OCI-M1 (cell line): ENCODE measurements around the gene PLSCR3.
"Not testable (repeated sequence)": the region's sequence is repeated elsewhere in the genome, so short reads cannot be mapped to it uniquely, and the experiment has no call there.

ENCODE experiments used
- DNase-seq: peaks from one replicate; lab custom pipeline; 2025; lab: John Stamatoyannopoulos, UW

Gene PLSCR3

DNA sequence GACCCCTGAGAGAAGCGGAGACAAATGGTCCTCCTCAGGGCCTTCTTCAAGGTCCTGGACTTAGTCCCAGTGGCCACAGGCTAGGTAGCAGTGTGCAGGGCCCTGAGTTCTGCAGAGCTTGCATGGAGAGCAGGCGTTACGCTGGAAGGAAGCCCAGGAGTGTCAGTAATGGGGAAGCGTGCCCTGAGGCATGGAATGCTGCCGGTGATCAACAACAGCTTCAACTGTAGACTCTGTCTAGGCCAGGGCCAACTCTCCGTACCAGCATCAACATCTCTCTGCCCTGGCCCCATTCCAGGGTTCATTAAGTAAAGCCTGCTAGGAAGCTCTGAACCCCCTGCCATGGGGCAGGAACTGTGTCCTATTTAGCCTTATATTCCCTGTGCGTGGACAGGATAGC is 14.0 kb downstream of the PLSCR3 start:
- no peak for DNase-seq

- DNase-seq: no peak
Measured at GRCh38 chr17:7379134-7379533, 15.2 kb downstream of the PLSCR3 start.

DNA sequence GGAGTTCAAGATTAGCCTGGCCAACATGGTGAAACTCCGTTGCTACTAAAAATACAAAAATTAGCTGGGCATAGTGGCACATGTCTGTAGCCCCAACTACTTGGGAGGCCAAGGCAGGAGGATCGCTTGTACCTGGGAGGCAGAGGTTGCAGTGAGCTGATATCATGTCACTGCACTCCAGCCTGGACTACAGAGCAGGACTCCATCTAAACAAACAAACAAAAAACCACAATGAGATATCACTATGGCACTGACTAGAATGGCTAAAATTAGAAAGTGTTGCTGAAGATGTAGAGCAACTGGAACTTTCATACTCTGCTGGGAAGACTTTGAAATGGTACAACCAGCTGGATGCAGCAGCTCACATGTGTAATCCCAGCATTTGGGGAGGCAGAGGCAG is 20.0 kb downstream of the PLSCR3 start:
- no peak for DNase-seq

DNA sequence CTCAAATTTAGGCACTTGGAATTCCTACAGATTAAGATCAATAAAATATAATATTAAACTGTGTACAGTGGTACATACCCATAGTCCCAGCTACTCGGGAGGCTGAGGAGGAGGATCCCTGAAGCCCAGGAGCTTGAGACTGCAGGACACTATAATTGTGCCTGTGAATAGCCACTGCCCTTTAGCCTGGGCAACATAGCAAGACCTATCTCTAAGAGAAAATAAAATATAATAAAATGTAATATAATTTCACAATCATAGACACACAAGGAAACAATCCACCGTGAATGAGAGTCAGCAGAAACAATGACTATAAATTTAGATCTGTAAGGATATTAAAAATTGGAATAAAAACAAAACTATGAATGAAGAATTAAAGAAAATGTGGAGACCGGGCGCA is 23.5 kb downstream of the PLSCR3 start:
- DNase-seq: no peak

DNA sequence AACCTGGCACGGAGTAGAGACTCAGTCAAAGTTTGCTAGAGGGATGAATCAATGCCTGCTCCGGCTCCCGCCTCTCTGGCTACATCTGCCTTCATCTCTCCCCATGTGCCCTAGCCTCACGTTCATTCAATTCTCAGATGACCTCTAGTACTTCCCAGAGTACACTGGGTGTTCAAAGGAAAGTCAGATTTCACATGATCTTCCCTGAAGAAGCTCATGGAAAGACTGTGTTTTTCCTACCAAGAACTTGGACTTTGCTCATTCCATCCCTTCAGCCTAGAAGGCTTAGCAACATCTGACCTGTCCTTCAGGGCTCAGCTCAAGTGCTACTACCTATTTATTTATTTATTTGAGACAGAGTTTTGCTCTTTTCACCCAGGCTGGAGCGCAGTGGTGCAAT is 24.5 kb downstream of the PLSCR3 start:
- DNase-seq: no peak

DNA sequence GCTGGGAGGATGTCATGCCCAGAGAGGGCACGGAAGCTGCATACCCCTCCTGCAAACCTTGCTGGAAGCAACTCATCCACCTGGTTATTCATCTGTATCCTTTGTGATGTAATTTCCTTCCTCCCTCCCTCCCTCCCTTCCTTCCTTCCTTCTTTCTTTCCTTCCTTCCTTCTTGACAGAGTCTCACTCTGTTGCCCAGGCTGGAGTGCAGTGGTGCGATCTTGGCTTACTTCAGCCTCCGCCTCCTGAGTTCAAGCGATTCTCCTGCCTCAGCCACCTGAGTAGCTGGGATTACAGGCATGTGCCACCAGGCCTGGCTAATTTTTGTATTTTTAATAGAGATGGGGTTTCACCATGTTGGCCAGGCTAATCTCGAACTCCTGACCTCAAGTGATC is 25.7 kb downstream of the PLSCR3 start:
- DNase-seq: not testable (repeated sequence)

- DNase-seq: no peak
Measured at GRCh38 chr17:7367918-7368598, 26.3 kb downstream of the PLSCR3 start.

DNA sequence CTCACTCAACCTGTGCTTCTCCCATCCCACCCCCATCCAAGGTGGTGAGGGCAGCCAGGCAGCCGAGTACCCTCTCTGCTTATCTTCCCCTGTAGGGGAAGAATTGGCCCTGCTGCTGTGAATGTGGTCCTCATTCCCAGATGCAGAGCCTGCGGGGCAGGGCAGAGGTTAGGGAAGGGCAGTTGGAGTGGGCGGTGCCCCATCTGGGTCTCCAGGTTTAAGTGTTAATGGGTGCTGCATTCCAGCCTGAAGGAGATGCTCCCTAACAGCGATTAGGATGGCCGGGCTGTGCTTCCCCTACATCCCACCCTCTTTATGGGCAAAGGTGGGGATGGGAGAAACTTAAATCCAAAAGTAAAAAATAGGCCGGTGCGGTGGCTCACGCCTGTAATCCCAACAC is 27.2 kb downstream of the PLSCR3 start:
- no peak for DNase-seq

GRCh38 chr17:7365963-7366362 is 28.4 kb downstream of the PLSCR3 start:
- DNase-seq: not testable (repeated sequence)

DNA sequence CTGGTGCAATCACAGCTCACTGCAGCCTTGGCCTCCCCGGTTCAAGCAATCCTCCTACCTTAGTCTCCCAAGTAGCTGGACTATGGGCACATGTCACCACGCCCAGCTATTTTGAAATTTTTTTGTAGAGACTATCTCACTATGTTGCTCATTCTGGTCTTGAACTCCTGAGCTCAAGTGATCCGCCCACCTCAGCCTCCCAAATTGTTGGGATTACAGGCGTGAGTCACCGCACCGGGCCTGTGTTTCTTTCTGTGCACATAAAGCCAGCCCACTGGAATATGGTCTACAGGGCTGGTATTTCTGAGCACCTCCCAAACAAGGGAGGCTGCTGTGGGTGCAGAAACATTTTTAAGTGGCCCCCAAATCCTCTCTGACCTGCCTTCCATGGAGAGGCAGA is 31.0 kb downstream of the PLSCR3 start:
- no peak for DNase-seq

- DNase-seq: no peak
Measured at GRCh38 chr17:7361906-7362305, 32.4 kb downstream of the PLSCR3 start.

DNA sequence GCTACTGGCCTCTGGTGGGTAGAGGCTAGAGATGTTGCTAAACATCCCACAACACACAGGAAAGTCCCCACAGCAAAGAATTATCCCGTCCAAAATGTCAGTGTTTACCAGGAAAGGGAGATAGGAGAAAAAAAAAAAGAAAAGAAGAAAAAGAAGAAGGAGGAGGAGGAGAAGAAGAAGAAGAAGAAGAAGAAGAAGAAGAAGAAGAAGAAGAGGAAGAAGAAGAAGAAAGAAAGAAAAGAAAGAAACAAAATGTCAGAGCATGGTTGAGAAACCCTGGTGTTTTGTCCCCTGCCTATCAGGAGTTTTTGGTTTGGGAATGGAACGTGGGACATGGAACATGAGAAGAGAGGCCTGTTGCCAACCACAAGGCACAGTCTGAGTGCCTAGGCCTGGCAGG is 36.9 kb downstream of the PLSCR3 start:
- DNase-seq: no peak

DNA sequence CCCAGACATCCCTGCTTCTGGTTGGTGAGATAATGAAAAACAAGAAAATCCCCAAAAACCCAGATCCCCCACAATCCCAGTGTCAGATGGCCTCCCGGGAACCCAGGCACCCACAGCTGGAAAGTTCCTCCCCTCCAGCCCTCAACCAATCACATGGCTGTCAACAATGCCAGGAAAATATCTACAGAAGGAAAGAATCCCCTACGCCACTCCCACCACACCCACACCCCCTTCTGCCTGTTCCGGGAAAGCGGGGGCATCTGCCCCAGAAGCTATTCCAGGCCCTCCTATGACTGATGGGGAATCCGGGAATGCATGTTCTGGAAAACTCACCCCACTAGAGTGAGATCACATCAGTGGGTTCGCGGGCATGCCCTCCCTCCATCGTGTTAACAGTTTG is 37.6 kb downstream of the PLSCR3 start:
- DNase-seq: no peak

DNA sequence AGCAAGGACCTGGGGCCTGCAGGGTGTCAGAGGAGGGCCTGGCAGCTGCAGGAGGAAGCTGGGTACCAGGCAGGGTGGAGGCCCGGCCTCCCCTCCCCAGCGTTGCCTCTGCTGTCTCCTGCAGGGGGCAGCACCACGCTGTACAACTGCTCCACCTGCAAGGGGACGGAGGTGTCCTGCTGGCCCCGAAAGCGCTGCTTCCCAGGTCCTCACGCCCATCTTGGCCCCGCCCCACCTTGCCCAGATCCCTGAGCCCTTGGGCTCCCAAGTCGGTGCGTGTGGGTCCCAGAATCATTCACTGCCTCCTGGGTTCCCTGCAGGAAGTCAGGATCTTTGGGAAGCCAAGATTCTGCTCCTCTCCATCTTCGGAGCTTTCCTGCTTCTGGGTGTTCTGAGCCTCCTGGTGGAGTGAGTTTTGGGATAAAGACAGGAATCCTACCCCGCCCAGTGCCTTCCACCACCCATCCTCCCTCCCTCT is 38.2 kb downstream of the PLSCR3 start:
- peak; percentile 90 for DNase-seq

DNA sequence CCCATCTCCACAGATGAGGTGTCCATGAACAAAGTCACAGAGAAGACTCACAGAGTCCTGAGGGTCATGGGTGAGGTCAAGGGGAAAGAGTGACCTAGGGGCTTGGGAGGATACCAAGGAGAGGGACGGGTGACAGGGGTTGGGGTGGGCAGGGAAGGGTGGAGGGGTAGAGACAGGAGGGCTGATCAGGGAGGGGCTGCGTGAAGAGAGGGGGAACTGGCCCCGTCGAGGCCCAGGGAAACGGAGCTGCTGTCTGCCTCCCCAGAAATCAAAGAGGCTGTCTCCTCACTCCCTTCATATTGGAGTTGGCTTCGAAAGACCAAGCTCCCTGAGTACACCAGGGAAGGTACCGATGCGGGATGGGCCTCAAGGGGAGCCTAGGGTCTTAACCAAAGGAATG is 38.8 kb downstream of the PLSCR3 start:
- no peak for DNase-seq

DNA sequence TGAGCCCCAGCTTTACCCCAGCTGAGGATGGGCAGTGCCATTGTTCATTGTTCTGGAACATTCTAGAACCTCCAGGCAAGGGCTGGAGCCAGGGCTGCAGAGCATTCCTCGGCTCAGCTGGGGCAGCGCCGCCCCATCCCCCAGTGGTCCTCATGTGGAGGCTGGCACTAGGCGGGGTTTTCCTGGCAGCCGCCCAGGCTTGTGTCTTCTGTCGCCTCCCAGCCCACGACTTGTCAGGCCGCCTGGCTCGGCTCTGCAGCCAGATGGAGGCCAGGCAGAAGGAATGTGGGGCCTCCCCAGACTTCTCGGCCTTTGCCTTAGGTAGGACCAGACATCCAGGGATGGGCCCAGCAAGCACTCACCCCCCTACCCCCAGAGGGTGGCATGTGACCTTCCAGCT is 39.3 kb downstream of the PLSCR3 start, which contains the start of gene TMEM95:
TSS of gene TMEM95 (plus strand) at position 104 of the 400 bp plus-strand sequence. CDS start at position 153, 49 bp downstream.
- DNase-seq: no peak

- DNase-seq: no peak
Measured at GRCh38 chr17:7354262-7354843, 40.0 kb downstream of the PLSCR3 start.

DNA sequence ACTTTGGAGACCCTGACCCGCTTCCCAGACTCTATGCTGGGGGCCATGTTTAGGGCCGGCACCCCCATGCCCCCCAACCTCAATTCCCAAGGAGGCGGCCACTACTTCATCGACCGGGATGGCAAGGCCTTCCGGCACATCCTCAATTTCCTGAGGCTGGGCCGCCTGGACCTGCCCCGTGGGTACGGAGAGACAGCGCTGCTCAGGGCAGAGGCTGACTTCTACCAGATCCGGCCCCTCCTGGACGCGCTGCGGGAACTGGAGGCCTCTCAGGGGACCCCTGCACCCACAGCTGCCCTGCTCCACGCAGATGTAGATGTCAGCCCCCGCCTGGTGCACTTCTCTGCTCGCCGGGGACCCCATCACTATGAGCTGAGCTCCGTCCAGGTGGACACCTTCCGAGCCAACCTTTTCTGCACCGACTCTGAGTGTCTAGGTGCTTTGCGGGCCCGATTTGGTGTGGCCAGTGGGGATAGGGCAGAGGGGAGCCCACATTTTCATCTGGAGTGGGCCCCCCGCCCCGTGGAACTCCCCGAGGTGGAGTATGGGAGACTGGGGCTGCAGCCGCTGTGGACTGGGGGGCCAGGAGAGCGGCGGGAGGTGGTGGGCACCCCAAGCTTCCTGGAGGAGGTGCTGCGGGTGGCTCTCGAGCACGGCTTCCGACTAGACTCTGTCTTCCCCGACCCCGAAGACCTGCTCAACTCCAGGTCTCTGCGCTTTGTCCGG is 41.3 kb downstream of the PLSCR3 start:
- DNase-seq: no peak

GRCh38 chr17:7352503-7352889 is 41.8 kb downstream of the PLSCR3 start:
- no peak for DNase-seq

- peak; percentile 80 for DNase-seq
Measured at GRCh38 chr17:7351665-7352502, 42.4 kb downstream of the PLSCR3 start, which contains the start of gene KCTD11. Gene KCTD11 (plus strand): TSS chr17:7352162.

DNA sequence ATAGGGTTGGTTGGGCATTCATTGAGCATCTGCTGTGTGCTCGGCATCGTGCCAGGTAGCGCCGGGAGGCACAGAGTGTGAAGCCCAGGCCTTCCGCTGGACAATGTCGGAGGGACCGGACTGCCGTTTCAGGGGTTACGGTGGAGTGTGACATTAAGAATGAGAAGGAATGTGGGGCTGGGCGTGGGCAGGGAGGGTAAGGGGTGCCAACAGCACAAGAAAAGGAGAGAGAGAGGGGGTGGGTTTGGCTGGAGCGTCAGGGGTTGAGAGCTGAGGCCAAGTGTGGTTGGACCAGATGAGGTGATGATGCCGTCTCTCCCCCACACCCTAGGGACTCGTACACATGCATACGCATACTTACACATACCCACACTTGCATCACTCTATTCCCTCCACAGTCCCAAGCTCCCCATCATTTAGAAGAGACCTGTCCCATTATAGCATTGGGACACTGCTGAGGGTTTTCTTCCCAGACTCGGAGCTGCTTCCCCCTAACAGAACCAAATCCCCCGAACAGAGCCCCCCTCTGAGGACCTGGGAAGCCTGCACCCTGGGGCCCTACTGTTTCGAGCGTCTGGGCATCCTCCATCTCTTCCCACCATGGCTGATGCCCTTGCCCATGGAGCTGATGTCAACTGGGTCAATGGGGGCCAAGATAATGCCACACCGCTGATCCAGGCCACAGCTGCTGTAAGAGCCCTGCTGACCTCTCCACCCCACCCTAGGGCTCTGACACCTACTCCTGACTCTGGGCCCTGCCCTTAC is 45.7 kb downstream of the PLSCR3 start:
- DNase-seq: no peak
